Fibroblast of lung (primary cell): ENCODE measurements around the gene WFIKKN1.

Source experiments
- EZH2 ChIP-seq: IDR thresholded peaks from 2 replicates; pipeline ENCODE4 v1.5.1; 2012; ENCODE audit warnings: low read length, control low read depth, mild to moderate bottlenecking; ENCODE audit errors: missing control alignments
- TF ChIP-seq, protein P1 (sequence below), 2 donors: IDR thresholded peaks in 1 of 2; conservative IDR thresholded peaks in 1 of 2; 1 replicate in 1 of 2; 2 replicates in 1 of 2; pipeline ENCODE4 v1.5.1; 2011 to 2012; ENCODE audit warnings: low read length in 2 of 2, control low read depth in 1 of 2, inconsistent platforms in 1 of 2, low read depth in 1 of 2, mild to moderate bottlenecking in 1 of 2

DNA sequence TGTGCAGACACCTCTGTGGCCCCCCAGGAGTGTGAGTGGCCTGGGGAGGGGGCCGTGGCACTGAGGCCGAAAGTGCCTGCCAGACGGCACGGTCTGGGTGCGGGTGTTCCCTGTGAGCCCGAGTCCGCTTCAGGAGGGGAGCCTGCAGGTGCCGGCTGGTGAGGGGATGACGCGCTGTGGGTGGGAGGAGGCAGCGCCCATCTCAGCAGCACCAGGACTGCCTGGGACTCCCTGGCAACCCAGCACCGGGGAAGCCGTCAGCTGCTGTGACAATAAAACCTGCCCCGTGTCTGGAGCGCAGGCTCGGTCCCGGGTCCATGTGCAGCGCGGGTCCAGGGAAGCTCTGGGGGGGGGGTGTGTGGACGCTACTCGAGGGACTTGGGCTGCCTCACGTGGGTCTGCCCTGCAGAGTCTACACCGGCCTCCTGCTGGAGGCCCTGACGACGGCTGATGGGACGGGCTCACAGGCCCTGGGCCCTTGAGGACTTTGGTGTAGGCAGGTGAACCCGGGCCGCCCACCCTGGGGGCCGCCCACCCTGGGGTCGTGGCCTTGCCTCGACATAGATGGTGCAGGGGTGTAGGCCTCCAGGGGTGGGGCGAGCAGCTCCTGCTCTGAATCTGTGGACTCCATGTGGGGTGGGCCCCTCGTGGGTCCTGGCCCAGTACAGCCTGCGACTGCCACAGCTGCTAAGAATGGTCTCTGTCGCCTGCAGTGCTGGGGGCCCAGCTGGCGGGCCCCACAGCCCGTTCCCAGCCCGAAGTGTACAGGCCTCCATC, 46.8 kb upstream of the WFIKKN1 start:
- TF ChIP-seq, protein P1, sequence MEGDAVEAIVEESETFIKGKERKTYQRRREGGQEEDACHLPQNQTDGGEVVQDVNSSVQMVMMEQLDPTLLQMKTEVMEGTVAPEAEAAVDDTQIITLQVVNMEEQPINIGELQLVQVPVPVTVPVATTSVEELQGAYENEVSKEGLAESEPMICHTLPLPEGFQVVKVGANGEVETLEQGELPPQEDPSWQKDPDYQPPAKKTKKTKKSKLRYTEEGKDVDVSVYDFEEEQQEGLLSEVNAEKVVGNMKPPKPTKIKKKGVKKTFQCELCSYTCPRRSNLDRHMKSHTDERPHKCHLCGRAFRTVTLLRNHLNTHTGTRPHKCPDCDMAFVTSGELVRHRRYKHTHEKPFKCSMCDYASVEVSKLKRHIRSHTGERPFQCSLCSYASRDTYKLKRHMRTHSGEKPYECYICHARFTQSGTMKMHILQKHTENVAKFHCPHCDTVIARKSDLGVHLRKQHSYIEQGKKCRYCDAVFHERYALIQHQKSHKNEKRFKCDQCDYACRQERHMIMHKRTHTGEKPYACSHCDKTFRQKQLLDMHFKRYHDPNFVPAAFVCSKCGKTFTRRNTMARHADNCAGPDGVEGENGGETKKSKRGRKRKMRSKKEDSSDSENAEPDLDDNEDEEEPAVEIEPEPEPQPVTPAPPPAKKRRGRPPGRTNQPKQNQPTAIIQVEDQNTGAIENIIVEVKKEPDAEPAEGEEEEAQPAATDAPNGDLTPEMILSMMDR (conservative IDR thresholded peaks at IDR 0.05 in 1 of 2, IDR thresholded peaks at IDR 0.05 in 1 of 2; ENCODE audit: low read depth in 1 of 2, low read length in 2 of 2) = no peak
- no peak for TF ChIP-seq EZH2
